Measurements from ENCODE around the gene PLXNA2. TPM values are rescaled to one million over a fixed set of nuclear protein-coding genes. Genes with fewer than 3 reads are reported as not detected.

Gene PLXNA2
- total RNA-seq, 2 experiments from 2014 or later: 0.23 TPM; not detected in 1

DNA sequence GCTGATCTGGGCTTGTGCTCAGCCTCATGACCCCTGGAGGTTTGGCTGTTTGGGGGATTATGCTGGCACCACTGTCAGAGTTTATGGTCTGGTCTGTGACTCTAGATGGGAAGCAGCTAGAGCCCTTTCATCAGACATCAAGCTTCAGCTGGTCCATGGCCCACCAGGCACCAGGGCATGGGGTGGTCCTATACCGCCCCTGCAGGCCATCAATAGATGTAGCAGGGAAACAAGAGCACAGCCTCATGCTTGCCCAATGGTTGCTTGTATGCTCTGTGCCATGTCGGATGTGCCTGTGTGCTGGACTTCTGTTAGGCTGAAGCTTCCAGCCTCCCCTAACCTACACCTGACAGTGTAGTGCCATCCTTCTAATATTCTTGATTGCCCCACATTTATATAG is 262.2 kb downstream of the PLXNA2 start:
- BruUV-seq (replicated peaks): no TSS peak
- Histone ChIP-seq H3K4me1 (ENCODE audit: insufficient read depth, low read length, poor library complexity, severe bottlenecking) (no peaks in the 10 kb centered on the region), H3K4me3 (ENCODE audit: low read depth, low read length, poor library complexity, severe bottlenecking) (no peak overlapping the region), H3K36me3 (ENCODE audit: insufficient read depth, low read length) (no peaks in the 10 kb centered on the region), H4K20me1 (ENCODE audit: insufficient read depth, low read length) (no peaks in the 10 kb centered on the region), H3K27ac (ENCODE audit: low read depth, low read length, poor library complexity, severe bottlenecking) (no peak overlapping the region), H3K4me2 (ENCODE audit: low read length) (no peak overlapping the region), H3K79me2 (ENCODE audit: insufficient read depth, low read depth, low read length) (no peaks in the 10 kb centered on the region), H3K9me3 (ENCODE audit: low read length) (no peaks in the 10 kb centered on the region), H3K9me2 (ENCODE audit: insufficient read depth, low read length) (no peaks in the 10 kb centered on the region), H2AFZ (ENCODE audit: low read length) (no peak overlapping the region)
- ChIA-PET CTCF (ENCODE audit: unreplicated experiment) (interaction anchor here (0.5 kb wide), 1 partner anchor 40 kb away, joined by 3 read pairs; no protein-coding TSS in a partner anchor), POLR2A (no interaction called here)
- TF ChIP-seq EZH2phosphoT487 (IDR thresholded peaks at IDR 0.05; ENCODE audit: borderline replicate concordance, low read depth, low read length): no peak
- TF ChIP-seq, protein P1, sequence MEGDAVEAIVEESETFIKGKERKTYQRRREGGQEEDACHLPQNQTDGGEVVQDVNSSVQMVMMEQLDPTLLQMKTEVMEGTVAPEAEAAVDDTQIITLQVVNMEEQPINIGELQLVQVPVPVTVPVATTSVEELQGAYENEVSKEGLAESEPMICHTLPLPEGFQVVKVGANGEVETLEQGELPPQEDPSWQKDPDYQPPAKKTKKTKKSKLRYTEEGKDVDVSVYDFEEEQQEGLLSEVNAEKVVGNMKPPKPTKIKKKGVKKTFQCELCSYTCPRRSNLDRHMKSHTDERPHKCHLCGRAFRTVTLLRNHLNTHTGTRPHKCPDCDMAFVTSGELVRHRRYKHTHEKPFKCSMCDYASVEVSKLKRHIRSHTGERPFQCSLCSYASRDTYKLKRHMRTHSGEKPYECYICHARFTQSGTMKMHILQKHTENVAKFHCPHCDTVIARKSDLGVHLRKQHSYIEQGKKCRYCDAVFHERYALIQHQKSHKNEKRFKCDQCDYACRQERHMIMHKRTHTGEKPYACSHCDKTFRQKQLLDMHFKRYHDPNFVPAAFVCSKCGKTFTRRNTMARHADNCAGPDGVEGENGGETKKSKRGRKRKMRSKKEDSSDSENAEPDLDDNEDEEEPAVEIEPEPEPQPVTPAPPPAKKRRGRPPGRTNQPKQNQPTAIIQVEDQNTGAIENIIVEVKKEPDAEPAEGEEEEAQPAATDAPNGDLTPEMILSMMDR (conservative IDR thresholded peaks at IDR 0.05; ENCODE audit: low read length): peak; percentile 74
- peak; percentile 38 for DNase-seq (ENCODE audit: low spot score)
- intact Hi-C loops (cut with micrococcal nuclease; ENCODE audit: unreplicated experiment): no loop called here

DNA sequence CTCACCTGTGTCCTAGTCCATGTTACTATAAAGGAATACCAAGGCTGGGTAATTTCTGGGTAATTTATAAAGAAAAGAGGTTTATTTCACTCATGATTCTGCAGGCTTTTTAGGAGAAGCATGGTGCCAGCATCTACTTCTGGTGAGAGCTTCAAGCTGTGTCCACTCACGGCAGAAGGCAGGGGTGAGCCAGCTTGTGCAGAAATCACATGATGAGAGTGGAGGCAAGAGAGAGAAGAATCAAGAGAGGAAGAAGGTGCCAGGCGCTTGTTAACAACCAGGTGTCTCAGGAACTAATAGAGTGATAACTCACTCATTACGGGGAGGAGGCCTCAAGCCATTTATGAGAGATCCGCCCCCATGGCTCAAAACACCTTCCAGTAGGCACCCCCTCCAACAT is 265.7 kb downstream of the PLXNA2 start:
- no peaks in the 10 kb centered on the region for H3K79me2 ChIP-seq (ENCODE audit: insufficient read depth, low read depth, low read length)
- no peaks in the 10 kb centered on the region for H3K4me1 ChIP-seq (ENCODE audit: insufficient read depth, low read length, poor library complexity, severe bottlenecking)
- no peak for TF ChIP-seq EZH2phosphoT487 (IDR thresholded peaks at IDR 0.05; ENCODE audit: borderline replicate concordance, low read depth, low read length)
- TF ChIP-seq, protein P1 (conservative IDR thresholded peaks at IDR 0.05; ENCODE audit: low read length): no peak
- no peak for DNase-seq (ENCODE audit: low spot score)
- H3K36me3 ChIP-seq (ENCODE audit: insufficient read depth, low read length): no peaks in the 10 kb centered on the region
- no peaks in the 10 kb centered on the region for H3K9me3 ChIP-seq (ENCODE audit: low read length)
- ChIA-PET POLR2A (no interaction called here), CTCF (ENCODE audit: unreplicated experiment) (no interaction called here)
- H3K9me2 ChIP-seq (ENCODE audit: insufficient read depth, low read length): no peaks in the 10 kb centered on the region
- H4K20me1 ChIP-seq (ENCODE audit: insufficient read depth, low read length): no peaks in the 10 kb centered on the region
- no peak overlapping the region for H3K27ac ChIP-seq (ENCODE audit: low read depth, low read length, poor library complexity, severe bottlenecking)
- intact Hi-C loops (cut with micrococcal nuclease; ENCODE audit: unreplicated experiment): no loop called here
- BruUV-seq (replicated peaks): no TSS peak
- H2AFZ ChIP-seq (ENCODE audit: low read length): no peak overlapping the region
- H3K4me3 ChIP-seq (ENCODE audit: low read depth, low read length, poor library complexity, severe bottlenecking): no peak overlapping the region
- no peak overlapping the region for H3K4me2 ChIP-seq (ENCODE audit: low read length)

DNA sequence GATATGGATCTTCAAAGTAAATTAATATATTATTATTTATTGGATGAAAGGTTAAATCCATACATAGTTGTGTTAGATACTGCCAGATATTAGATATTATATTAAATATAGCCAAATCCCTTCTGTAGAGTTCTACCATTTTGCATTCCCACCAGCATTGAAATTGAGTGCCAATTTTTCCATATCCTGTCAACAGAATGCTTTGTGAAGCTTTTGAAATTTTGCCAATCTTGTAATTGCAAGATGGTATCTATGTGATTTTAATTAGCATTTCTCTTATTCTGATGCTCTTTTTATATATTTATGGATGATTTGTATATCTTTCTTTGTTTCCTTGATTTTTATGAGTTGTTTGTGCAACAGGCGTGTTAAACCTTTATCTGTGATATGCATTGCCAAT is 266.3 kb downstream of the PLXNA2 start:
- no peaks in the 10 kb centered on the region for H3K4me1 ChIP-seq (ENCODE audit: insufficient read depth, low read length, poor library complexity, severe bottlenecking)
- intact Hi-C loops (cut with micrococcal nuclease; ENCODE audit: unreplicated experiment): no loop called here
- H3K36me3 ChIP-seq (ENCODE audit: insufficient read depth, low read length): no peaks in the 10 kb centered on the region
- no peak overlapping the region for H3K4me2 ChIP-seq (ENCODE audit: low read length)
- no peak for TF ChIP-seq EZH2phosphoT487 (IDR thresholded peaks at IDR 0.05; ENCODE audit: borderline replicate concordance, low read depth, low read length)
- TF ChIP-seq, protein P1 (conservative IDR thresholded peaks at IDR 0.05; ENCODE audit: low read length): no peak
- no peaks in the 10 kb centered on the region for H3K79me2 ChIP-seq (ENCODE audit: insufficient read depth, low read depth, low read length)
- no peaks in the 10 kb centered on the region for H3K9me3 ChIP-seq (ENCODE audit: low read length)
- no peaks in the 10 kb centered on the region for H4K20me1 ChIP-seq (ENCODE audit: insufficient read depth, low read length)
- no peaks in the 10 kb centered on the region for H3K9me2 ChIP-seq (ENCODE audit: insufficient read depth, low read length)
- CTCF ChIA-PET (ENCODE audit: unreplicated experiment): no interaction called here
- H3K4me3 ChIP-seq (ENCODE audit: low read depth, low read length, poor library complexity, severe bottlenecking): no peak overlapping the region
- H3K27ac ChIP-seq (ENCODE audit: low read depth, low read length, poor library complexity, severe bottlenecking): no peak overlapping the region
- POLR2A ChIA-PET: no interaction called here
- BruUV-seq (replicated peaks): no TSS peak
- DNase-seq (ENCODE audit: low spot score): no peak
- no peak overlapping the region for H2AFZ ChIP-seq (ENCODE audit: low read length)

All from OCI-LY7 (cell line).